ENCODE results near the gene SYNC.

DNA sequence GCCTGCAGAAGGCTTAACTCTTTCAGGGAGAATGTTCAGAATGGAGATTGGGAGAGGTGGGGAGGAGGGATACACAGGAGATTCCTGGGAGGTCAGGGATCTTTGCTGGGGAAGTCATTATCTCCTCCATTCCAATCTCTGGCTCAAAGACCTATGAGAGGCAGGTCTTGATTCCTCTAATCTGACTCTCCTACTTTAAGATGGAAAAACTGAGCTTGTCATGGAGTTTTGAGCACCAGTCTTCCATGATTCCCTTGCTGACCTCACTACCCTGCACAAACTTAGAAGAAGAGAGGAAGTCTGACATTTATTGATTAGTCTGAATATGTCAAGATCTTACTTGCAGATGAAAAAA is 41.5 kb upstream of the SYNC start:
- TF ChIP-seq CTCF (IDR thresholded peaks at IDR 0.05), result no peak
- TF ChIP-seq POLR2A (IDR thresholded peaks at IDR 0.05), result no peak

Data from body of pancreas (tissue), 4 donors.